Purkinje cell (primary cell): Measurements from ENCODE around the gene JPH2. TPM values are rescaled to one million over a fixed set of nuclear protein-coding genes. Genes with fewer than 3 reads are reported as not detected.

Experiments used
- polyA plus RNA-seq: library from polyadenylated mRNA; unstranded; fragments of >200 nt; fragmentation: Nextera tagmentation; gene quantifications from 2 replicates; pipeline ENCODE4 v1.2.1, GENCODE V29; 2014

The JPH2 gene
- polyA plus RNA-seq, result not detected in 2 replicates

GRCh38 chr20:44187054-44187771, at the start of gene JPH2:
TSS of gene JPH2 (minus strand) at chr20:44187188. CDS start at chr20:44186705, 483 bp downstream.

GRCh38 chr20:44210406-44211176, 23.6 kb upstream of the JPH2 start, which contains the start of gene OSER1:
TSS of gene OSER1 (minus strand) at chr20:44210771. CDS start at chr20:44206957, 3,814 bp downstream.

Other genes with a start within 250 kb of the JPH2 start
- 31.1 and 40.5 TPM in 2 replicates for gene OSER1, start 23.6 kb upstream of the JPH2 start, polyA plus RNA-seq
- gene GDAP1L1, start 60.1 kb upstream of the JPH2 start, polyA plus RNA-seq, result 13.4 and 20.8 TPM in 2 replicates
- gene FITM2, start 124.0 kb upstream of the JPH2 start, polyA plus RNA-seq, result 7.6 and 8.4 TPM in 2 replicates
- gene R3HDML, start 149.9 kb upstream of the JPH2 start, polyA plus RNA-seq, result not detected in 2 replicates
- gene HNF4A, start 168.5 kb upstream of the JPH2 start, polyA plus RNA-seq, result not detected in 2 replicates